ENCODE data around the gene OSBPL3. TPM values are rescaled to one million over a fixed set of nuclear protein-coding genes. Genes with fewer than 3 reads are reported as not detected.

The OSBPL3 gene
- total RNA-seq, 1 experiment from 2014 or later: 16.0 TPM

DNA sequence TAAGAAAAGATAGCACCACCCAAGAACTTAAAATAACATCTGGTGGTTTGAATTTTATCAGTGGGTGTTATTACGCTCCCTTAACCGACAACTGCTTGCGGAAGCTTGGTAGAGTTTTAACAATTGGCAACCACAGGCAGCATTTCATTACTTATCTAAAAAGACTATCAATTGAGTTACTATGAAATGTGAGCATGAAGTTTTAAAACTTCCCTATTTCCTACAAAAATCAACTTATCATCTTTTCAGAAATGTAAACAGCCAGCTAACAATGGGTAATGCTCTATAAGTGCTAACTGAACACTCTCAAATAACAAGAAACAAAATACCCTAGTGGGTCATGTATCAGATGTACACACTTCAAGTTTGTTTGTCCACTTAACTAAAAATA is 68.8 kb downstream of the OSBPL3 start:
- ATAC-seq (no peak), DNase-seq (ENCODE audit: low spot score) (no peak)
- TF ChIP-seq, protein P1, sequence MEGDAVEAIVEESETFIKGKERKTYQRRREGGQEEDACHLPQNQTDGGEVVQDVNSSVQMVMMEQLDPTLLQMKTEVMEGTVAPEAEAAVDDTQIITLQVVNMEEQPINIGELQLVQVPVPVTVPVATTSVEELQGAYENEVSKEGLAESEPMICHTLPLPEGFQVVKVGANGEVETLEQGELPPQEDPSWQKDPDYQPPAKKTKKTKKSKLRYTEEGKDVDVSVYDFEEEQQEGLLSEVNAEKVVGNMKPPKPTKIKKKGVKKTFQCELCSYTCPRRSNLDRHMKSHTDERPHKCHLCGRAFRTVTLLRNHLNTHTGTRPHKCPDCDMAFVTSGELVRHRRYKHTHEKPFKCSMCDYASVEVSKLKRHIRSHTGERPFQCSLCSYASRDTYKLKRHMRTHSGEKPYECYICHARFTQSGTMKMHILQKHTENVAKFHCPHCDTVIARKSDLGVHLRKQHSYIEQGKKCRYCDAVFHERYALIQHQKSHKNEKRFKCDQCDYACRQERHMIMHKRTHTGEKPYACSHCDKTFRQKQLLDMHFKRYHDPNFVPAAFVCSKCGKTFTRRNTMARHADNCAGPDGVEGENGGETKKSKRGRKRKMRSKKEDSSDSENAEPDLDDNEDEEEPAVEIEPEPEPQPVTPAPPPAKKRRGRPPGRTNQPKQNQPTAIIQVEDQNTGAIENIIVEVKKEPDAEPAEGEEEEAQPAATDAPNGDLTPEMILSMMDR (IDR thresholded peaks at IDR 0.05): no peak
- TF ChIP-seq PRRX2 (CRISPR knock-in tag; IDR thresholded peaks at IDR 0.05): no peak
- Mint-ChIP-seq H3K27ac (no peak overlapping the region), H3K4me1 (peaks cover 31% of the 10 kb centered on the region), H3K4me3 (no peak overlapping the region), H3K36me3 (no peaks in the 10 kb centered on the region), H3K27me3 (ENCODE audit: low read depth) (no peaks in the 10 kb centered on the region), H3K9me3 (0 out of 2 replicates have a peak, but pooled peaks cover 3% of the 10 kb centered on the region)
- ChIA-PET CTCF (interaction anchor here (0.8 to 1.5 kb wide), 2 partner anchors 182 to 183 kb away, joined by 3 to 7 read pairs; no protein-coding TSS in a partner anchor), POLR2A (no interaction called here)

DNA sequence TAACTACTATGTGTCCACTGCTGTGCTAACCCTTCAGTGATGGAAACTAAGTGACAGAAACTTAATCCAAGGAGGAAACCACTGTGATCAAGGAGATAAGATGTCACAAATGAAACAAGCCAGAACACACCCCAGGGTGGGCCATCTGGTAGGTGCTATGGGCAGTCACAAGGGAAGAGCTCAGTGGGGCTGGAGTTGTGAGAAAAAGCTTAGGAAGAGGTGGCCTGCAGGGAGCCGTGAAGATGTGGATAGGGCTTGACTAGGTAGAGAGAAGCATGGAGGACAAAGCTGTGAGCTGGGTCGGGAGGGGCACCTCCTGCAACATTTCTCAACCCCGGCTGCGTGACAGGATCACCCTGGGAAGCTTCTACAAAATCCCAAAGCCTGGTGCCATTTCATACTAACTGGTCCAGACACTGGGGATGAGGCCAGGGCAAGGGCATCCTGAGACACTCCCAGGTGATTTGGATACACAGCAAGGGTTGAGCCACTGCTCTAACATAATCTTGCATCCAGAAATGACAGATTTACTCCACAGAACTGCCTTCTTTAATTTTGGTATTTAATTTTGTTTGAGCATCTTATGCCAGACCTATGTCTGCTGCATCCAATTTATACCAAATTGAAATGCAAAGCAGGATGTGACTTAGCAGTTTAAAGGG is 69.3 kb downstream of the OSBPL3 start:
- ATAC-seq (no peak), DNase-seq (ENCODE audit: low spot score) (no peak)
- Mint-ChIP-seq H3K4me1 (peaks cover 27% of the 10 kb centered on the region), H3K4me3 (no peak overlapping the region), H3K9me3 (0 out of 2 replicates have a peak, but pooled peaks cover 3% of the 10 kb centered on the region), H3K36me3 (no peaks in the 10 kb centered on the region), H3K27me3 (ENCODE audit: low read depth) (no peaks in the 10 kb centered on the region), H3K27ac (no peak overlapping the region)
- POLR2A ChIA-PET: no interaction called here
- CTCF ChIA-PET: interaction anchor here (1.0 kb wide), 1 partner anchor 69 kb away, joined by 4 read pairs; no protein-coding TSS in a partner anchor
- TF ChIP-seq JUN (CRISPR knock-in tag; IDR thresholded peaks at IDR 0.05): no peak
- TF ChIP-seq PRRX2 (CRISPR knock-in tag; IDR thresholded peaks at IDR 0.05): no peak
- no peak for TF ChIP-seq NFE2L1 (CRISPR knock-in tag; IDR thresholded peaks at IDR 0.05)
- TF ChIP-seq, protein P2, sequence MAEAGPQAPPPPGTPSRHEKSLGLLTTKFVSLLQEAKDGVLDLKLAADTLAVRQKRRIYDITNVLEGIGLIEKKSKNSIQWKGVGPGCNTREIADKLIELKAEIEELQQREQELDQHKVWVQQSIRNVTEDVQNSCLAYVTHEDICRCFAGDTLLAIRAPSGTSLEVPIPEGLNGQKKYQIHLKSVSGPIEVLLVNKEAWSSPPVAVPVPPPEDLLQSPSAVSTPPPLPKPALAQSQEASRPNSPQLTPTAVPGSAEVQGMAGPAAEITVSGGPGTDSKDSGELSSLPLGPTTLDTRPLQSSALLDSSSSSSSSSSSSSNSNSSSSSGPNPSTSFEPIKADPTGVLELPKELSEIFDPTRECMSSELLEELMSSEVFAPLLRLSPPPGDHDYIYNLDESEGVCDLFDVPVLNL (CRISPR knock-in tag; IDR thresholded peaks at IDR 0.05; ENCODE audit: borderline replicate concordance, low read depth): no peak
- TF ChIP-seq, protein P1 (IDR thresholded peaks at IDR 0.05): no peak
- TF ChIP-seq TEAD1 (CRISPR knock-in tag; IDR thresholded peaks at IDR 0.05): no peak
- no peak for TF ChIP-seq TEAD4 (CRISPR knock-in tag; IDR thresholded peaks at IDR 0.05)
- TF ChIP-seq, protein P3, sequence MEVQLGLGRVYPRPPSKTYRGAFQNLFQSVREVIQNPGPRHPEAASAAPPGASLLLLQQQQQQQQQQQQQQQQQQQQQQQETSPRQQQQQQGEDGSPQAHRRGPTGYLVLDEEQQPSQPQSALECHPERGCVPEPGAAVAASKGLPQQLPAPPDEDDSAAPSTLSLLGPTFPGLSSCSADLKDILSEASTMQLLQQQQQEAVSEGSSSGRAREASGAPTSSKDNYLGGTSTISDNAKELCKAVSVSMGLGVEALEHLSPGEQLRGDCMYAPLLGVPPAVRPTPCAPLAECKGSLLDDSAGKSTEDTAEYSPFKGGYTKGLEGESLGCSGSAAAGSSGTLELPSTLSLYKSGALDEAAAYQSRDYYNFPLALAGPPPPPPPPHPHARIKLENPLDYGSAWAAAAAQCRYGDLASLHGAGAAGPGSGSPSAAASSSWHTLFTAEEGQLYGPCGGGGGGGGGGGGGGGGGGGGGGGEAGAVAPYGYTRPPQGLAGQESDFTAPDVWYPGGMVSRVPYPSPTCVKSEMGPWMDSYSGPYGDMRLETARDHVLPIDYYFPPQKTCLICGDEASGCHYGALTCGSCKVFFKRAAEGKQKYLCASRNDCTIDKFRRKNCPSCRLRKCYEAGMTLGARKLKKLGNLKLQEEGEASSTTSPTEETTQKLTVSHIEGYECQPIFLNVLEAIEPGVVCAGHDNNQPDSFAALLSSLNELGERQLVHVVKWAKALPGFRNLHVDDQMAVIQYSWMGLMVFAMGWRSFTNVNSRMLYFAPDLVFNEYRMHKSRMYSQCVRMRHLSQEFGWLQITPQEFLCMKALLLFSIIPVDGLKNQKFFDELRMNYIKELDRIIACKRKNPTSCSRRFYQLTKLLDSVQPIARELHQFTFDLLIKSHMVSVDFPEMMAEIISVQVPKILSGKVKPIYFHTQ (CRISPR knock-in tag; IDR thresholded peaks at IDR 0.05): no peak
- TF ChIP-seq, protein P4, sequence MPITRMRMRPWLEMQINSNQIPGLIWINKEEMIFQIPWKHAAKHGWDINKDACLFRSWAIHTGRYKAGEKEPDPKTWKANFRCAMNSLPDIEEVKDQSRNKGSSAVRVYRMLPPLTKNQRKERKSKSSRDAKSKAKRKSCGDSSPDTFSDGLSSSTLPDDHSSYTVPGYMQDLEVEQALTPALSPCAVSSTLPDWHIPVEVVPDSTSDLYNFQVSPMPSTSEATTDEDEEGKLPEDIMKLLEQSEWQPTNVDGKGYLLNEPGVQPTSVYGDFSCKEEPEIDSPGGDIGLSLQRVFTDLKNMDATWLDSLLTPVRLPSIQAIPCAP (CRISPR knock-in tag; IDR thresholded peaks at IDR 0.05): no peak
- TF ChIP-seq ZNF317 (CRISPR knock-in tag; IDR thresholded peaks at IDR 0.05; ENCODE audit: borderline replicate concordance, low read depth): no peak
- TF ChIP-seq ESRRA (CRISPR knock-in tag; IDR thresholded peaks at IDR 0.05; ENCODE audit: borderline replicate concordance): no peak
- no peak for TF ChIP-seq IRF2 (CRISPR knock-in tag; IDR thresholded peaks at IDR 0.05; ENCODE audit: borderline replicate concordance, low read depth)
- TF ChIP-seq, protein P5, sequence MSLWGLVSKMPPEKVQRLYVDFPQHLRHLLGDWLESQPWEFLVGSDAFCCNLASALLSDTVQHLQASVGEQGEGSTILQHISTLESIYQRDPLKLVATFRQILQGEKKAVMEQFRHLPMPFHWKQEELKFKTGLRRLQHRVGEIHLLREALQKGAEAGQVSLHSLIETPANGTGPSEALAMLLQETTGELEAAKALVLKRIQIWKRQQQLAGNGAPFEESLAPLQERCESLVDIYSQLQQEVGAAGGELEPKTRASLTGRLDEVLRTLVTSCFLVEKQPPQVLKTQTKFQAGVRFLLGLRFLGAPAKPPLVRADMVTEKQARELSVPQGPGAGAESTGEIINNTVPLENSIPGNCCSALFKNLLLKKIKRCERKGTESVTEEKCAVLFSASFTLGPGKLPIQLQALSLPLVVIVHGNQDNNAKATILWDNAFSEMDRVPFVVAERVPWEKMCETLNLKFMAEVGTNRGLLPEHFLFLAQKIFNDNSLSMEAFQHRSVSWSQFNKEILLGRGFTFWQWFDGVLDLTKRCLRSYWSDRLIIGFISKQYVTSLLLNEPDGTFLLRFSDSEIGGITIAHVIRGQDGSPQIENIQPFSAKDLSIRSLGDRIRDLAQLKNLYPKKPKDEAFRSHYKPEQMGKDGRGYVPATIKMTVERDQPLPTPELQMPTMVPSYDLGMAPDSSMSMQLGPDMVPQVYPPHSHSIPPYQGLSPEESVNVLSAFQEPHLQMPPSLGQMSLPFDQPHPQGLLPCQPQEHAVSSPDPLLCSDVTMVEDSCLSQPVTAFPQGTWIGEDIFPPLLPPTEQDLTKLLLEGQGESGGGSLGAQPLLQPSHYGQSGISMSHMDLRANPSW (CRISPR knock-in tag; conservative IDR thresholded peaks at IDR 0.05; ENCODE audit: low read depth): no peak
- TF ChIP-seq, protein P6, sequence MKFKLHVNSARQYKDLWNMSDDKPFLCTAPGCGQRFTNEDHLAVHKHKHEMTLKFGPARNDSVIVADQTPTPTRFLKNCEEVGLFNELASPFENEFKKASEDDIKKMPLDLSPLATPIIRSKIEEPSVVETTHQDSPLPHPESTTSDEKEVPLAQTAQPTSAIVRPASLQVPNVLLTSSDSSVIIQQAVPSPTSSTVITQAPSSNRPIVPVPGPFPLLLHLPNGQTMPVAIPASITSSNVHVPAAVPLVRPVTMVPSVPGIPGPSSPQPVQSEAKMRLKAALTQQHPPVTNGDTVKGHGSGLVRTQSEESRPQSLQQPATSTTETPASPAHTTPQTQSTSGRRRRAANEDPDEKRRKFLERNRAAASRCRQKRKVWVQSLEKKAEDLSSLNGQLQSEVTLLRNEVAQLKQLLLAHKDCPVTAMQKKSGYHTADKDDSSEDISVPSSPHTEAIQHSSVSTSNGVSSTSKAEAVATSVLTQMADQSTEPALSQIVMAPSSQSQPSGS (CRISPR knock-in tag; IDR thresholded peaks at IDR 0.05; ENCODE audit: borderline replicate concordance, low read depth): no peak
- TF ChIP-seq, protein P7, sequence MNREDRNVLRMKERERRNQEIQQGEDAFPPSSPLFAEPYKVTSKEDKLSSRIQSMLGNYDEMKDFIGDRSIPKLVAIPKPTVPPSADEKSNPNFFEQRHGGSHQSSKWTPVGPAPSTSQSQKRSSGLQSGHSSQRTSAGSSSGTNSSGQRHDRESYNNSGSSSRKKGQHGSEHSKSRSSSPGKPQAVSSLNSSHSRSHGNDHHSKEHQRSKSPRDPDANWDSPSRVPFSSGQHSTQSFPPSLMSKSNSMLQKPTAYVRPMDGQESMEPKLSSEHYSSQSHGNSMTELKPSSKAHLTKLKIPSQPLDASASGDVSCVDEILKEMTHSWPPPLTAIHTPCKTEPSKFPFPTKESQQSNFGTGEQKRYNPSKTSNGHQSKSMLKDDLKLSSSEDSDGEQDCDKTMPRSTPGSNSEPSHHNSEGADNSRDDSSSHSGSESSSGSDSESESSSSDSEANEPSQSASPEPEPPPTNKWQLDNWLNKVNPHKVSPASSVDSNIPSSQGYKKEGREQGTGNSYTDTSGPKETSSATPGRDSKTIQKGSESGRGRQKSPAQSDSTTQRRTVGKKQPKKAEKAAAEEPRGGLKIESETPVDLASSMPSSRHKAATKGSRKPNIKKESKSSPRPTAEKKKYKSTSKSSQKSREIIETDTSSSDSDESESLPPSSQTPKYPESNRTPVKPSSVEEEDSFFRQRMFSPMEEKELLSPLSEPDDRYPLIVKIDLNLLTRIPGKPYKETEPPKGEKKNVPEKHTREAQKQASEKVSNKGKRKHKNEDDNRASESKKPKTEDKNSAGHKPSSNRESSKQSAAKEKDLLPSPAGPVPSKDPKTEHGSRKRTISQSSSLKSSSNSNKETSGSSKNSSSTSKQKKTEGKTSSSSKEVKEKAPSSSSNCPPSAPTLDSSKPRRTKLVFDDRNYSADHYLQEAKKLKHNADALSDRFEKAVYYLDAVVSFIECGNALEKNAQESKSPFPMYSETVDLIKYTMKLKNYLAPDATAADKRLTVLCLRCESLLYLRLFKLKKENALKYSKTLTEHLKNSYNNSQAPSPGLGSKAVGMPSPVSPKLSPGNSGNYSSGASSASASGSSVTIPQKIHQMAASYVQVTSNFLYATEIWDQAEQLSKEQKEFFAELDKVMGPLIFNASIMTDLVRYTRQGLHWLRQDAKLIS (CRISPR knock-in tag; IDR thresholded peaks at IDR 0.05; ENCODE audit: borderline replicate concordance): no peak
